Transverse colon (tissue), 3 donors: ENCODE data around the gene UBL3.

Source experiments
- CTCF ChIP-seq, 5 experiments: fragments of 200-600 bp in 3 of 5; fragments of 450-650 bp in 2 of 5; sonication (generic) in 3 of 5; IDR thresholded peaks; 1 replicate in 2 of 5; 2 replicates in 3 of 5; pipeline ENCODE4 v1.5.1; 2016 to 2017; ENCODE audit warnings: antibody characterized with exemption in 5 of 5, inconsistent platforms in 3 of 5, mild to moderate bottlenecking in 2 of 5, moderate library complexity in 1 of 5
- EP300 ChIP-seq: sonication (generic); formaldehyde crosslinking; IDR thresholded peaks from one replicate; pipeline ENCODE4 v1.6.1; 2017; ENCODE audit warnings: antibody characterized with exemption, low read depth
- POLR2A ChIP-seq: fragments of 450-650 bp; IDR thresholded peaks from one replicate; pipeline ENCODE4 v1.6.1; 2016; ENCODE audit warnings: antibody characterized with exemption, mild to moderate bottlenecking, moderate library complexity

GRCh38 chr13:29753618-29754472, 96.6 kb downstream of the UBL3 start:
- TF ChIP-seq CTCF (IDR thresholded peaks at IDR 0.05) (no peak), POLR2A (no peak), EP300 (no peak)
